Peyer's patch (tissue), 4 donors: Measurements from ENCODE around the gene PRPF6.
"Not testable (repeated sequence)": the region's sequence is repeated elsewhere in the genome, so short reads cannot be mapped to it uniquely, and the experiment has no call there.

Source experiments
- CTCF ChIP-seq, 6 experiments: fragments of 450-650 bp in 4 of 6; fragments of 200-600 bp in 2 of 6; sonication (generic) in 1 of 6; IDR thresholded peaks; one replicate each; pipeline ENCODE4 v1.5.1; 2017 to 2019; ENCODE audit warnings: antibody characterized with exemption in 6 of 6, mild to moderate bottlenecking in 3 of 6, moderate library complexity in 1 of 6
- POLR2A ChIP-seq, 2 donors: fragments of 450-650 bp; IDR thresholded peaks; one replicate each; pipeline ENCODE4 v1.5.1; 2017; ENCODE audit warnings: antibody characterized with exemption in 2 of 2, mild to moderate bottlenecking in 2 of 2, moderate library complexity in 2 of 2

GRCh38 chr20:63971960-63972311 is 9.0 kb upstream of the PRPF6 start:
- TF ChIP-seq CTCF, POLR2A (IDR thresholded peaks at IDR 0.05): not testable (repeated sequence)
